Endothelial cell of umbilical vein (primary cell): ENCODE measurements around the gene SIAH2. TPM values are rescaled to one million over a fixed set of nuclear protein-coding genes. Genes with fewer than 3 reads are reported as not detected.

ENCODE experiments used
- BruUV-seq: library from RNA; stranded (reverse); fragments of 400-500 nt; replicated peaks from 2 replicates; lab custom pipeline; 2021; lab: Mats Ljungman, UMichigan
- CTCF ChIA-PET: fragments of 300-600, 350-600 bp; sonication (Branson Sonifier 250); formaldehyde crosslinking; loops from one replicate; lab custom pipeline; 2021; ENCODE audit warnings: antibody characterized with exemption, inconsistent platforms; lab: Charles Lee
- POLR2A ChIA-PET: fragments of 300-600, 350-600 bp; sonication (Branson Sonifier 250); formaldehyde crosslinking; loops from one replicate; lab custom pipeline; 2021; ENCODE audit warnings: antibody characterized with exemption, inconsistent platforms; lab: Charles Lee
- DNase-seq: peaks from one replicate; pipeline ENCODE4 v3.0.0-alpha.2; 2011; ENCODE audit warnings: low read depth, low spot score
- FAIRE-seq: peaks from 2 replicates; lab custom pipeline; 2011; peaks lifted over from hg19 to GRCh38; lab: Jason Lieb, UNC
- H2AFZ ChIP-seq: 2 replicates; pipeline ENCODE4 v1.6.0; 2012; ENCODE audit warnings: low read depth, low read length, control low read depth, inconsistent platforms
- H3K27ac ChIP-seq: 2 replicates; pipeline ENCODE4 v1.5.1; 2011; ENCODE audit warnings: low read depth, mild to moderate bottlenecking, control low read depth, low read length, moderate library complexity; ENCODE audit not compliant: insufficient read depth
- H3K27me3 ChIP-seq, 2 experiments: 2 replicates each; pipeline versions ENCODE4 v1.6.0 to v1.6.1; 2011; ENCODE audit warnings: low read length in 2 of 2, mixed read lengths in 1 of 2; ENCODE audit not compliant: control insufficient read depth in 2 of 2, insufficient read depth in 2 of 2
- H3K36me3 ChIP-seq, 2 experiments: 2 replicates in 1 of 2; 3 replicates in 1 of 2; pipeline ENCODE4 v1.5.1; 2011; ENCODE audit warnings: low read length in 2 of 2, mild to moderate bottlenecking in 1 of 2, moderate library complexity in 1 of 2; ENCODE audit not compliant: control insufficient read depth in 2 of 2, insufficient read depth in 2 of 2; ENCODE audit errors: extremely low read depth in 1 of 2
- H3K4me1 ChIP-seq: 3 replicates; pipeline ENCODE4 v1.5.1; 2011; ENCODE audit warnings: mild to moderate bottlenecking, low read length; ENCODE audit not compliant: control insufficient read depth, insufficient read depth; ENCODE audit errors: extremely low read depth
- H3K4me2 ChIP-seq: 2 replicates; pipeline ENCODE4 v1.6.1; 2011; ENCODE audit warnings: low read length, control low read depth, mixed read lengths; ENCODE audit not compliant: insufficient read depth
- H3K4me3 ChIP-seq, 3 experiments: fragments of 200-600 bp in 1 of 3; sonication (generic), shearing (Covaris generic) in 1 of 3; replicated peaks in 1 of 3; 2 replicates each; pipeline ENCODE4 v1.5.1; 2011 to 2016; ENCODE audit warnings: control low read depth in 3 of 3, low read length in 3 of 3, mild to moderate bottlenecking in 2 of 3, inconsistent platforms in 1 of 3, low read depth in 1 of 3, moderate library complexity in 1 of 3; ENCODE audit not compliant: insufficient read depth in 1 of 3
- H3K79me2 ChIP-seq: 2 replicates; pipeline ENCODE4 v1.6.0; 2012; ENCODE audit warnings: low read length, inconsistent platforms; ENCODE audit not compliant: control insufficient read depth, insufficient read depth
- H3K9ac ChIP-seq: replicated peaks from 2 replicates; pipeline ENCODE3; 2011; ENCODE audit warnings: low read length, control low read depth; ENCODE audit not compliant: insufficient read depth; ENCODE audit errors: extremely low read depth
- H3K9me1 ChIP-seq: replicated peaks from 3 replicates; pipeline ENCODE4 v1.6.0; 2011; ENCODE audit warnings: mild to moderate bottlenecking, low read length; ENCODE audit not compliant: control insufficient read depth, insufficient read depth; ENCODE audit errors: extremely low read depth
- H3K9me3 ChIP-seq: replicated peaks from 2 replicates; pipeline ENCODE4 v1.5.1; 2012; ENCODE audit warnings: low read length, inconsistent platforms; ENCODE audit not compliant: control insufficient read depth, insufficient read depth
- H4K20me1 ChIP-seq: replicated peaks from 2 replicates; pipeline ENCODE3; 2011; ENCODE audit warnings: mild to moderate bottlenecking, low read length; ENCODE audit not compliant: control insufficient read depth, insufficient read depth; ENCODE audit errors: extremely low read depth
- EZH2 ChIP-seq: IDR thresholded peaks from 2 replicates; pipeline ENCODE4 v1.6.1; 2012; ENCODE audit warnings: borderline replicate concordance, low read depth, mild to moderate bottlenecking, moderate library complexity, low read length, inconsistent platforms; ENCODE audit not compliant: severe bottlenecking
- FOS ChIP-seq: IDR thresholded peaks from 2 replicates; pipeline ENCODE4 v1.6.1; 2011; ENCODE audit warnings: mild to moderate bottlenecking, low read length, moderate library complexity, borderline replicate concordance; ENCODE audit not compliant: insufficient read depth
- GATA2 ChIP-seq: IDR thresholded peaks from 2 replicates; pipeline ENCODE4 v1.7.0; 2011; ENCODE audit warnings: low read depth, mild to moderate bottlenecking, moderate library complexity, mixed read lengths, low read length; ENCODE audit not compliant: insufficient read length, insufficient read depth
- JUN ChIP-seq: IDR thresholded peaks from 2 replicates; pipeline ENCODE4 v1.6.1; 2011; ENCODE audit warnings: borderline replicate concordance, low read depth; ENCODE audit not compliant: insufficient read length, insufficient read depth
- MAX ChIP-seq: IDR thresholded peaks from 2 replicates; pipeline ENCODE4 v1.6.1; 2011; ENCODE audit not compliant: insufficient read depth, insufficient read length
- MYC ChIP-seq: IDR thresholded peaks from one replicate; pipeline ENCODE4 v1.6.1; 2011; ENCODE audit warnings: mild to moderate bottlenecking, low read depth, low read length
- POLR2A ChIP-seq: IDR thresholded peaks from 2 replicates; pipeline ENCODE4 v1.6.1; 2012; ENCODE audit warnings: low read depth, mild to moderate bottlenecking, control low read depth, low read length
- POLR2AphosphoS5 ChIP-seq: IDR thresholded peaks from 2 replicates; pipeline ENCODE4 v1.6.1; 2012; ENCODE audit warnings: low read depth, mild to moderate bottlenecking, control low read depth, low read length, moderate library complexity; ENCODE audit not compliant: insufficient read depth
- dilution Hi-C: fragments of 300-500 bp; cut with MboI; formaldehyde crosslinking; loops from one replicate; pipeline ENCODE4 v1.15.0; 2019; ENCODE audit warnings: low sequenced_read_pairs; ENCODE audit not compliant: extremely low pct_ligation_motif_present
- intact Hi-C: fragments of 100-400 bp; cut with micrococcal nuclease; formaldehyde crosslinking; loops from one replicate; pipeline ENCODE4 v1.10.0; 2022
- polyA plus RNA-seq, 4 experiments: library from polyadenylated mRNA; depleted of rRNA in 3 of 4; stranded (reverse) in 3 of 4; unstranded in 1 of 4; fragments of >200 nt; gene quantifications; 2 replicates each; pipeline versions ENCODE4 v1.2.1 to v1.2.3, GENCODE V29; 2011 to 2012; ENCODE audit warnings: missing spikeins in 1 of 4
- total RNA-seq: library from RNA; stranded (reverse); gene quantifications from 2 replicates; pipeline ENCODE4 v1.2.3, GENCODE V29; 2021
- TF ChIP-seq, protein P1 (sequence below), 2 donors: IDR thresholded peaks; 1 replicate in 1 of 2; 2 replicates in 1 of 2; pipeline ENCODE4 v1.5.1; 2011; ENCODE audit warnings: low read length in 2 of 2, mild to moderate bottlenecking in 2 of 2, moderate library complexity in 2 of 2, control low read depth in 1 of 2, inconsistent platforms in 1 of 2, low read depth in 1 of 2; ENCODE audit not compliant: insufficient read depth in 1 of 2; ENCODE audit errors: extremely low read depth in 1 of 2

SIAH2 gene
- total and polyA plus RNA-seq, 2 donors (not counting 3 experiments of a cell fraction or from before 2014, with no cell fraction given): 16.7 to 25.1 TPM

- Histone ChIP-seq H2AFZ (no peak overlapping the region), H3K27ac (no peak overlapping the region), H3K4me1 (no peaks in the 10 kb centered on the region), H4K20me1 (no peaks in the 10 kb centered on the region), H3K4me2 (no peak overlapping the region), H3K9ac (no peak overlapping the region), H3K9me1 (no peaks in the 10 kb centered on the region), H3K27me3 (peaks cover 2 to 4% of the 10 kb centered on the region in 2 experiments), H3K36me3 (no peaks in the 10 kb centered on the region), H3K9me3 (no peaks in the 10 kb centered on the region), H3K79me2 (no peaks in the 10 kb centered on the region), H3K4me3 (no peak overlapping the region)
- intact Hi-C loops (no loop called here), dilution Hi-C loops (no loop called here)
- POLR2A ChIA-PET: no interaction called here
- FAIRE-seq (peak; percentile 12), DNase-seq (no peak)
- no peak for TF ChIP-seq FOS
- no peak for TF ChIP-seq POLR2AphosphoS5
- TF ChIP-seq EZH2: no peak
- TF ChIP-seq, protein P1, sequence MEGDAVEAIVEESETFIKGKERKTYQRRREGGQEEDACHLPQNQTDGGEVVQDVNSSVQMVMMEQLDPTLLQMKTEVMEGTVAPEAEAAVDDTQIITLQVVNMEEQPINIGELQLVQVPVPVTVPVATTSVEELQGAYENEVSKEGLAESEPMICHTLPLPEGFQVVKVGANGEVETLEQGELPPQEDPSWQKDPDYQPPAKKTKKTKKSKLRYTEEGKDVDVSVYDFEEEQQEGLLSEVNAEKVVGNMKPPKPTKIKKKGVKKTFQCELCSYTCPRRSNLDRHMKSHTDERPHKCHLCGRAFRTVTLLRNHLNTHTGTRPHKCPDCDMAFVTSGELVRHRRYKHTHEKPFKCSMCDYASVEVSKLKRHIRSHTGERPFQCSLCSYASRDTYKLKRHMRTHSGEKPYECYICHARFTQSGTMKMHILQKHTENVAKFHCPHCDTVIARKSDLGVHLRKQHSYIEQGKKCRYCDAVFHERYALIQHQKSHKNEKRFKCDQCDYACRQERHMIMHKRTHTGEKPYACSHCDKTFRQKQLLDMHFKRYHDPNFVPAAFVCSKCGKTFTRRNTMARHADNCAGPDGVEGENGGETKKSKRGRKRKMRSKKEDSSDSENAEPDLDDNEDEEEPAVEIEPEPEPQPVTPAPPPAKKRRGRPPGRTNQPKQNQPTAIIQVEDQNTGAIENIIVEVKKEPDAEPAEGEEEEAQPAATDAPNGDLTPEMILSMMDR (IDR thresholded peaks at IDR 0.05; ENCODE audit: extremely low read depth in 1 of 2, insufficient read depth in 1 of 2, low read depth in 1 of 2, low read length in 2 of 2): no peak
- no peak for TF ChIP-seq POLR2A
- TF ChIP-seq JUN: no peak
- TF ChIP-seq GATA2: no peak
- no peak for TF ChIP-seq MYC
- TF ChIP-seq MAX: no peak
- no TSS peak for BruUV-seq
- CTCF ChIA-PET: interaction anchor here (1.2 kb wide), 1 partner anchor 10 kb away, joined by 7 read pairs; no protein-coding TSS in a partner anchor
Measured at GRCh38 chr3:150798122-150798618, 35.2 kb upstream of the SIAH2 start.
